Hepatocyte (in vitro differentiated cells): ENCODE data around the gene RPL36A.

ENCODE experiments used
- CTCF ChIP-seq: fragments of 200-600 bp; sonication (generic); IDR thresholded peaks from 2 replicates; pipeline ENCODE4 v1.5.1; 2016; ENCODE audit warnings: antibody characterized with exemption, mild to moderate bottlenecking; ENCODE audit not compliant: poor library complexity
- EZH2 ChIP-seq: fragments of 200-600 bp; sonication (generic); IDR thresholded peaks from 2 replicates; pipeline ENCODE4 v1.6.1; 2016; ENCODE audit warnings: antibody characterized with exemption, mild to moderate bottlenecking, borderline replicate concordance

- TF ChIP-seq CTCF: no peak
- no peak for TF ChIP-seq EZH2
Observed at GRCh38 chrX:101385795-101386541, 4.8 kb upstream of the RPL36A start, which contains the start of gene BTK.
